Gastroesophageal sphincter (tissue), 3 donors: Measurements from ENCODE around the gene ANKFY1.

Source experiments
- CTCF ChIP-seq, 4 experiments: fragments of 200-600 bp in 2 of 4; fragments of 450-650 bp in 2 of 4; sonication (generic) in 1 of 4; IDR thresholded peaks; one replicate each; pipeline ENCODE4 v1.5.1; 2017 to 2019; ENCODE audit warnings: antibody characterized with exemption in 4 of 4, mild to moderate bottlenecking in 2 of 4, moderate library complexity in 2 of 4
- EP300 ChIP-seq: sonication (generic); formaldehyde crosslinking; IDR thresholded peaks from one replicate; pipeline ENCODE4 v1.6.1; 2017; ENCODE audit warnings: antibody characterized with exemption, mild to moderate bottlenecking
- POLR2A ChIP-seq, 2 donors: fragments of 450-650 bp; IDR thresholded peaks; one replicate each; pipeline ENCODE4 v1.6.1; 2017; ENCODE audit warnings: antibody characterized with exemption in 2 of 2, mild to moderate bottlenecking in 2 of 2, moderate library complexity in 1 of 2

- TF ChIP-seq CTCF (IDR thresholded peaks at IDR 0.05) (no peak), POLR2A (IDR thresholded peaks at IDR 0.05) (no peak), EP300 (no peak)
Measured at GRCh38 chr17:4310354-4311060, 46.7 kb upstream of the ANKFY1 start.
